Right renal pelvis (tissue), 4 donors: ENCODE results near the gene TRAF3IP3. TPM values are rescaled to one million over a fixed set of nuclear protein-coding genes. Genes with fewer than 3 reads are reported as not detected.

Source experiments
- DNase-seq, 4 donors: peaks; one replicate each; pipeline ENCODE4 v3.0.0-alpha.2; 2013; ENCODE audit warnings: low read depth in 4 of 4, low spot score in 3 of 4, missing footprints in 1 of 4
- polyA plus RNA-seq, 4 donors: library from polyadenylated mRNA; unstranded; fragments of 120-200 nt; gene quantifications; one replicate each; pipeline ENCODE4 v1.2.1, GENCODE V29; 2013; ENCODE audit not compliant: insufficient read length in 4 of 4

TRAF3IP3 gene, protein sequence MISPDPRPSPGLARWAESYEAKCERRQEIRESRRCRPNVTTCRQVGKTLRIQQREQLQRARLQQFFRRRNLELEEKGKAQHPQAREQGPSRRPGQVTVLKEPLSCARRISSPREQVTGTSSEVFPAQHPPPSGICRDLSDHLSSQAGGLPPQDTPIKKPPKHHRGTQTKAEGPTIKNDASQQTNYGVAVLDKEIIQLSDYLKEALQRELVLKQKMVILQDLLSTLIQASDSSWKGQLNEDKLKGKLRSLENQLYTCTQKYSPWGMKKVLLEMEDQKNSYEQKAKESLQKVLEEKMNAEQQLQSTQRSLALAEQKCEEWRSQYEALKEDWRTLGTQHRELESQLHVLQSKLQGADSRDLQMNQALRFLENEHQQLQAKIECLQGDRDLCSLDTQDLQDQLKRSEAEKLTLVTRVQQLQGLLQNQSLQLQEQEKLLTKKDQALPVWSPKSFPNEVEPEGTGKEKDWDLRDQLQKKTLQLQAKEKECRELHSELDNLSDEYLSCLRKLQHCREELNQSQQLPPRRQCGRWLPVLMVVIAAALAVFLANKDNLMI
- 1 to 10 TPM; 1.2 to 2.0 (median 1.7) TPM for polyA plus RNA-seq

- no peak for DNase-seq
These were observed at the start of gene TRAF3IP3 for GRCh38 chr1:209755926-209756614. TSS of gene TRAF3IP3 (plus strand) at chr1:209756053. CDS start at chr1:209760040, 3,987 bp downstream.

GRCh38 chr1:209706622-209707021 lies 49.2 kb upstream of the TRAF3IP3 start:
- DNase-seq = no peak

DNA sequence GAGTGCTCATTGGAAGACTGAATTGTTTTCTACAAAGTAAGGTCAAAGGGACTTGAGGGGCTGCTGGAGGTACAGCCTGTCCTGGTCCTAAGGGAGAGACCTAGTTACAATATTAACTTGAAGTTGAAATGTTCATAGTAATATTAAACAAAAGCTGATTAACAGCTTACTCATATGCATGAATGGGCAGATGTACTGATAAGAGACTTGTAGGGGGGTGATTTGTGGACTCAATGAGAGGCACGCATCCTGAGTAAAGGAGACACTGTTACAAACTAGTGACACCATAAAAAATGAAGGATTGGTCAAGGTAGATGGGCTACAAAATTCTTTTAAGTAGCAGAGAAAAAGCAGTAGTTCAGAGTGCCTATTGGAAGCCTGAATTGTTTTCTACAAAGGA lies 48.5 kb upstream of the TRAF3IP3 start:
- no peak for DNase-seq

- DNase-seq = no peak
These were observed 47.6 kb upstream of the TRAF3IP3 start for GRCh38 chr1:209708297-209708696.

- DNase-seq = no peak
These were observed 45.8 kb upstream of the TRAF3IP3 start for GRCh38 chr1:209710093-209710492.

DNA sequence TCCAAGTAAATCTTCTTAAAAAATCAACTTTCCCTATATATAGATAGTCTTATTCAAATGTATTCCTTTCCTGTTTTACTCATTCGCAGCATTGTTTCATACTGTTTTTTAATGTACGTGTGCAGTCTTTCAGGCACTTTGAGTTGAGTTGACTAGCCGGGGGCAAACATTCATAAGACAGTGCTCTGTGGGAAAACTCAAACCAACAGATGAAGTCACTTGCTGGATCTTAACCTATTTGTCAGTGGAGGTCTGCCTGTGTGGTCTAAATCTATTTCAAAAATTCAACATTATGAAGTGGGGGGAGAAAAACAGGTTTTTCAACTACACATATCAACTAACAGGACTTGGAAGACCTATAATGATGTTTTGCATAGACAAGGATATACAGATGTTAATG lies 45.0 kb upstream of the TRAF3IP3 start:
- DNase-seq = no peak

GRCh38 chr1:209714338-209714737 lies 41.5 kb upstream of the TRAF3IP3 start:
- DNase-seq = no peak

- no peak for DNase-seq
These were observed 40.5 kb upstream of the TRAF3IP3 start for GRCh38 chr1:209715314-209715713.

DNA sequence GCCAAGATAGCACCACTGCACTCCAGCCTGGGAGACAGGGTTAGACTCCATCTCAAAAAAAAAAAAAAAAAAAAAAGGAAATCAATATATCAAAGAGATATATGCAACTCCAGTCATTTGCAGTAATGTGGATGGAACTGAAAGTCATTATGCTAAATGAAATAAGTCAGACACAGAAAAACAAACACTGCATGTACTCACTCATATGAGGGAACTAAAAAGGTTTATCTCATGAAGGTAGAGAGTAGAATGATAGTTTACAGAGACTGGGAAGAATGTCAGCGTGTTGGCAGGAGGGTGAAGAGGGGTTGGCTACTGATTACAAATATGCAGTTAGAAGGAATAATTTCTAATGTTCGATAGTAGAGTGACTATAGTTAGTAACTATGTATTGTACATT lies 38.0 kb upstream of the TRAF3IP3 start:
- DNase-seq = no peak

DNA sequence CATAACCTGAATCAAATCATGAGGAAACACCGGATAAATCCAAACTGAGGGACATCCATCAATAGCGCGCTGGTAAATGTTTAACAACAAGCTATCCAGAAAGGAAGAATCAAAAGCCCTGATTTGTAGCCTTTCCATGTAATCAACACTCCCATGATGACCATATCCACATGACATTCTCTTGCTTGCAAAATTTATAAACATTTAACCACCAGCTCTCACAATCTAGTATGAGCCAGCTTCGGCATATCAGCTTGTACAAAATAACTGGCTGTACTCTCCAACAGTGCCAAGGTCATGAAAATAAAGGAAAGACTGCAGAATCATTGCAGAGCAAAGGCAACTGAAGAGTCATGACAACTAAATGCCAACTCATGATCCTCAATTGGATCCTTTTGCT lies 35.5 kb upstream of the TRAF3IP3 start:
- no peak for DNase-seq

- DNase-seq = no peak
These were observed 35.0 kb upstream of the TRAF3IP3 start for GRCh38 chr1:209720826-209721225.

- DNase-seq = no peak
These were observed 34.5 kb upstream of the TRAF3IP3 start for GRCh38 chr1:209721323-209721722.

GRCh38 chr1:209723265-209723664 lies 32.6 kb upstream of the TRAF3IP3 start:
- no peak for DNase-seq

DNA sequence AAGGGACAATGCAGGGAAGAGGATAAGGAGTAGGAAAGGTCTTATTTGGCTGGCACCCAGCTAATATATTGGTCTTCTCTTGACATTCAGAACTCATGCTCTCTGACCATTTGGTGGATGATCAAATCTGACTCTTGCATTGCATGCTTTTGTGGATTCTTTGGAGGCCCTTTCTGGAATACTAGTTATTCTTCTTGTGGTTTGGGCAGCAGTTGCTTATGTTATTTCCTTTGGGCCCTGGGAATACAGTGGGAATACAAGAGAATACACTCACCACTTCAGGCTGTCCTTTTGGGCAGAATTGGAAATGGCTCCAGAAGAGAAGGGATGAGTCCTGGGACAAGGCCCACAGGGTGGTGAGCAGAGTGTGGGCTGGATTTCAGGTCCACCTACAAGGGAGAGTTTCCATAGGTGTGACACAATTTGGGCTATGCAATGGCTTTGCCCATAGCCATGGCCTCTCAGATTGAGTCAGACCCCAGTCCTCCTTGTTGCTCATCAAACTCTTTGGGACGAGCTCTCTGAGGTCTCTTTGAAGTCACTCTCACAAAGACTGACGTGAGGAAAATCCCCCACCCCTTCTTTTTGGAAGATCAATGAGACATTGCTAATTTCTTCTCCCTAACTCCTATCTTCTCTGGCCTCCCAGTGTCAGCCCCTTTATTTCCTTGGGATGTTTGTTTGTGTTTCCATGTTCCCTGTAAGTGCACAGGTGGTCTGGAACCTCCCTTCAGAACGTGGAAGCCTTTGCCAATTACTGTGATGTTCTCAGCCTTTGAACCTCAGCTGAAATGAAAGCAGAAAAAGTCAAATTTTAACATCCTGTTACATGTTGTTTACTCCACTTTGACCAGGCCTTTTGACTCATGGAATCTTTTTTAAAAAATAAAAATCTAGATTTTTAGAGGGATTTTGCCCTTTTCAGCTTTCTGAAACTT lies 31.8 kb upstream of the TRAF3IP3 start:
- DNase-seq = no peak

DNA sequence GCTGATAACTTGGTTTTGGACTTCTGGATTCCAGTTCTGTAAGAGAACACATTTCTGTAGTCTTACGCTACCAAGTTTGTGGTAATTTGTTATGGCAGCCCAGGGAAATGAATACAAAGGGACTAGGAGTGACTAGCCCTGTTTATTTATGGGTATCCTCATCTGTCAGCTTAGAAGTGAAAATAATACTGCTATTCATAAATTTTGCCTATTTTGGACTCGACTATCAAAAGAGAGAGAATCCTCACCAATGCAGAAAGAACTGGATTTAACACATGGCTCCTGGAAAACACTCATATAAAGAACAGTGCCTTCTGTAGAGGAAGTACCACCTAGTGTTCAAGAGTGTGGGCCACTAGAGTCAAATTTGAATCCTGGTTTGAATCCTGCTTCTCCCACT lies 28.6 kb upstream of the TRAF3IP3 start:
- no peak for DNase-seq

- no peak for DNase-seq
These were observed 28.1 kb upstream of the TRAF3IP3 start for GRCh38 chr1:209727785-209728184.

DNA sequence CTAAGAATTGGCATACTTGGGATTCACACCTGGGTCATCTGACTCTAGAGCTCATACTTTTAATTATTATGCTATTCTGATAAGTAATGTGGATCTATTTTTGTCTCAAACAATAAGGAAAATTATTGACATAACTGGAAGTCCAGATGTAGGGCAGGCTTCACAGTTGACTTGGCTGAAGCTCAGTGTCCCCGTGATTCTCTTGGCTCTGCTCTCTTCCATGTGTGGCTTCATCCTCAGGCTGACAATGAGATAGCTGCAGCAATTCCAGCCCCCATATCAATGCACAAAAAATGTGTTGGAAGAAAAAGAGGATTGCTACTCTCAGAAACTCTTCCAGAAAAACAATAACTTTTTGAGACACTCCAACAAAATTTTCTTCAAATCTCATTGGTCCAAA lies 27.4 kb upstream of the TRAF3IP3 start:
- DNase-seq = no peak

DNA sequence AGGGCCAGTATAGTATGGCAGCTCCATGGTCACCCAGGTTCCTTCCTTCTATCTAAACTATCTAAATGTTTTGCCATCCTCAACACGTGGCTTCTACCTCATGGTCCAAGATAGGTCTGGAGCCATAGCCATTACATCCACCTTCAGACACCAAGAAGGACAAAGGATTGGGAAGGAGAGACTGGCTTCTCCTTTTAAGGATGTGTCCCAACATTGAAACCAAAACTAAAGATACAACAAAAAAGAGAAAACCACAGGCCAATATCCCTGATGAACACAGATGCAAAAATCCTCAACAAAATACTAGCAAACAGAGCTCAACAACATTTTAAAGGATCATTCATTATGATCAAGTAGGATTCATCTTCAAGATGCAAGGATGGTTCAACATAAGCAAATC lies 26.4 kb upstream of the TRAF3IP3 start:
- DNase-seq = no peak

- DNase-seq = no peak
These were observed 23.1 kb upstream of the TRAF3IP3 start for GRCh38 chr1:209732725-209733124.

DNA sequence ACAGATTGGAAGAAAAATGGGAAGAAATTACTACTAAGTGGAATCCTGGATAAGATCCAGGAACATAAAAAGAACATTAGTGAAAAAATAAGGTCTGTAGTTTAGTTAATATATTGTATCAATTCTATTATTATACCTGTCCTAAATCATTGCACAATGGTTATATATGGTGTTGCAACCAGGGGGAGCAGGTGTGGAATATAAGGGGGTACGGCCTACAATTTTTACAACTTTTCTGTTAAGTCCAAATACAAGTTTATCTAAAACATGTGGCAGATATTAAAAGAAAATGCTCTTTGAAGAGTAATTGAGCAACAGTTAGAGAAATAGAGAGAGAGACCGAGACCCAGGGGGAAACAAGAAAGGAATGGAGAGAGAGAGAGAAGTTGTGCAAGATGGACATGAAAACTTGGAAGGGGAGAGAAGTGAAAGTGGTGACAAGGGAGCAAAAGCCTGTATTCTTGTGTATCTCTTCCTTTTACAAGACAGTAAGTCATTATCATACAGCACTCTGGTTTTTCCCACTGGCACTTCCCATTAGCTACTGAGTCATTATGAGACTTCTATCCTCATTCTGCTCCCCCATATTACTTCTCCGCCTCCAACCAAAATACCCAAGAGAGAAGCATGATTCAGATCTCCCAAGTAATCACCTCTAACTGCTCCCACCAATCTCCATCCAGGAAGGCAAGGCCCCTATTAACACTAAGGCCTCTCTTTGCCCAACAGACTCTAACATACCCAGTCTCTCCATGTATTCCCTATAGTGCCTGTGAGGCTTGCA lies 22.3 kb upstream of the TRAF3IP3 start:
- DNase-seq = no peak
